ENCODE measurements around the gene LNP1.
A peak's percentile ranks its signal among the peaks of the same experiment; 100 is the strongest.
"Not testable (repeated sequence)": the region's sequence is repeated elsewhere in the genome, so short reads cannot be mapped to it uniquely, and the experiment has no call there.

The LNP1 gene

GRCh38 chr3:100400780-100401673, at the start of gene LNP1, which contains the start of gene TOMM70:
Gene LNP1, plus strand, starts transcription at chr3:100401539. Its CDS starts 28,191 bp downstream, at chr3:100429730.
Gene TOMM70, minus strand, starts transcription at chr3:100401089. Its CDS starts 140 bp downstream, at chr3:100400949.
- DNase-seq (ENCODE audit: low spot score), result peak; percentile 97

- DNase-seq (ENCODE audit: low spot score), result not testable (repeated sequence)
These were observed 49.6 kb upstream of the LNP1 start for GRCh38 chr3:100351770-100352169.

GRCh38 chr3:100352296-100353231, 48.8 kb upstream of the LNP1 start:
- DNase-seq (ENCODE audit: low spot score), result no peak

- no peak for DNase-seq (ENCODE audit: low spot score)
These were observed 46.5 kb upstream of the LNP1 start for GRCh38 chr3:100354850-100355249.

- no peak for DNase-seq (ENCODE audit: low spot score)
These were observed 42.9 kb upstream of the LNP1 start for GRCh38 chr3:100358413-100358812.

GRCh38 chr3:100359035-100359434, 42.3 kb upstream of the LNP1 start:
- no peak for DNase-seq (ENCODE audit: low spot score)

- DNase-seq (ENCODE audit: low spot score), result no peak
These were observed 40.4 kb upstream of the LNP1 start for GRCh38 chr3:100360757-100361496.

GRCh38 chr3:100361897-100362296, 39.4 kb upstream of the LNP1 start:
- no peak for DNase-seq (ENCODE audit: low spot score)

GRCh38 chr3:100364421-100364820, 36.9 kb upstream of the LNP1 start:
- no peak for DNase-seq (ENCODE audit: low spot score)

GRCh38 chr3:100366424-100366823, 34.9 kb upstream of the LNP1 start:
- no peak for DNase-seq (ENCODE audit: low spot score)

GRCh38 chr3:100368441-100368840, 32.9 kb upstream of the LNP1 start:
- DNase-seq (ENCODE audit: low spot score), result no peak

GRCh38 chr3:100370756-100371155, 30.6 kb upstream of the LNP1 start:
- DNase-seq (ENCODE audit: low spot score), result no peak

- no peak for DNase-seq (ENCODE audit: low spot score)
These were observed 26.8 kb upstream of the LNP1 start for GRCh38 chr3:100374521-100374920.

- no peak for DNase-seq (ENCODE audit: low spot score)
These were observed 25.0 kb upstream of the LNP1 start for GRCh38 chr3:100376301-100376700.

GRCh38 chr3:100384733-100385525, 16.4 kb upstream of the LNP1 start:
- DNase-seq (ENCODE audit: low spot score), result no peak

- no peak for DNase-seq (ENCODE audit: low spot score)
These were observed 14.8 kb upstream of the LNP1 start for GRCh38 chr3:100386437-100387074.

- no peak for DNase-seq (ENCODE audit: low spot score)
These were observed 12.3 kb upstream of the LNP1 start for GRCh38 chr3:100389025-100389424.

- no peak for DNase-seq (ENCODE audit: low spot score)
These were observed 5.5 kb upstream of the LNP1 start for GRCh38 chr3:100395679-100396431.

- no peak for DNase-seq (ENCODE audit: low spot score)
These were observed 4.4 kb upstream of the LNP1 start for GRCh38 chr3:100396967-100397366.

All from putamen (tissue), 1 donor.